GM12873 (cell line): Measurements from ENCODE around the gene MCOLN2.

ENCODE experiments used
- TF ChIP-seq, protein P1 (sequence below): IDR thresholded peaks from 2 replicates; pipeline ENCODE4 v1.5.1; 2012; ENCODE audit warnings: low read depth, mild to moderate bottlenecking, moderate library complexity, low read length, control low read depth; ENCODE audit not compliant: insufficient read depth; ENCODE audit errors: missing control alignments

Gene MCOLN2

DNA sequence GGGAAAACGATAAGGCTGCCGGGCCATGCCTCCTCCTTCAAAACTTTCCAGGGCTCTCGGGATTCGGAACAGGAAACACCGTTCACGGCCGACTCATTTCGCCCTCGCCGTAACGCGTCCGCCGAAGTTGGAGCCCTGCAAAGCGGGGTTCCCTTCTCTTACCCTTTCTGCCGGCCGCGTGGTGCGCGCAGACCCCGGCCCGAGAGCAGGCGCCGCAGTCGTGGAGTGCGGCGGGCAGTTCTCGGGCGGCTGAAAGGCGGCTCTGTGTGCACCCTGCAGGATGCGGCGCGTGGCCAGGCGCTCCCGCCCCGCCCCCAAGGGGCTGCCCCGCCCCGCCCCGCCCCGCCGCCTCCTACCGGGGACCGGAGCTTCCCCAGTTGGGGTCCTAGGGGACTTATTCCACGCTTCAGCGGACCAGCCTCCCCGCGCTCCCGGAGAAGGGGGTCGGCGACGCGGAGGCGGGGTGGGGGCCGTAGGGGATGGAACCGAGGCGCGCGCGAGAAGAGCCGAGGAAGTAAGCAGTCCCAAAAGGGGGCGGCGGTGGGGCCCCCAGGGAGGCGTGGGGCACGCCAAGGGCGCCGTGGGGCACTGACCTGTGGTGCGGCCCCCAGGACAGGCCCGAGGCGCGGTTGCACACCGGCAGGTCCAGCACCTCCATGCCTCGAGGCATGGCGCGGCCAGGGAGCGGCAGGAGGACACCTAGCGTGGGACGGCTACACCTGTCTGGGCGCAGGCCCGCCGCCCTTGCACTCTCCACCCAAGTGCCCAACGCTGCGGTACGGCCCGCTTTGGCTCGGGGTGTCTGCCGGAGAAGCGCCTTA is at the start of gene MCOLN2:
Gene MCOLN2, minus strand, starts transcription at position 268 of the 821 bp plus-strand sequence. Its CDS starts 241 bp downstream, at position 27.
- TF ChIP-seq, protein P1, sequence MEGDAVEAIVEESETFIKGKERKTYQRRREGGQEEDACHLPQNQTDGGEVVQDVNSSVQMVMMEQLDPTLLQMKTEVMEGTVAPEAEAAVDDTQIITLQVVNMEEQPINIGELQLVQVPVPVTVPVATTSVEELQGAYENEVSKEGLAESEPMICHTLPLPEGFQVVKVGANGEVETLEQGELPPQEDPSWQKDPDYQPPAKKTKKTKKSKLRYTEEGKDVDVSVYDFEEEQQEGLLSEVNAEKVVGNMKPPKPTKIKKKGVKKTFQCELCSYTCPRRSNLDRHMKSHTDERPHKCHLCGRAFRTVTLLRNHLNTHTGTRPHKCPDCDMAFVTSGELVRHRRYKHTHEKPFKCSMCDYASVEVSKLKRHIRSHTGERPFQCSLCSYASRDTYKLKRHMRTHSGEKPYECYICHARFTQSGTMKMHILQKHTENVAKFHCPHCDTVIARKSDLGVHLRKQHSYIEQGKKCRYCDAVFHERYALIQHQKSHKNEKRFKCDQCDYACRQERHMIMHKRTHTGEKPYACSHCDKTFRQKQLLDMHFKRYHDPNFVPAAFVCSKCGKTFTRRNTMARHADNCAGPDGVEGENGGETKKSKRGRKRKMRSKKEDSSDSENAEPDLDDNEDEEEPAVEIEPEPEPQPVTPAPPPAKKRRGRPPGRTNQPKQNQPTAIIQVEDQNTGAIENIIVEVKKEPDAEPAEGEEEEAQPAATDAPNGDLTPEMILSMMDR: peak; percentile 3

DNA sequence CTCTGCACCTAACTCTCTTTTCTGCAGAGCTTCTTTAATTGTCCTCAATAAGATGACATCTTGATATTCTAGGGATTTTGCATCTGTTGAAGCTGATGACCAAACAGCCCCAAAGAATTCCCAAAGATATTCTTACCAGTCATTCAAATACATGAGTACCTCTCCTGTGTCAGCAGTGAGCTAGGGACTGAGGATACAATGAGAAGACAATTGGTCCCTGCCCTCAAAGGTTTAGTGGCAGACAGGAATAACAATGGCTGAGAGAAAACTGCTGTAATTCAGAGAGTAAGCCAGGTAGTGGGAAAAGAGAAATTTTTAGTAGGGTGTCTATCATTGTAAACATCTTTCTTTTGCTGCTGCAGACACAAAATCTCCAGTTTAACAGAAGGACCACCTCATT is 45.5 kb upstream of the MCOLN2 start:
- TF ChIP-seq, protein P1: no peak

DNA sequence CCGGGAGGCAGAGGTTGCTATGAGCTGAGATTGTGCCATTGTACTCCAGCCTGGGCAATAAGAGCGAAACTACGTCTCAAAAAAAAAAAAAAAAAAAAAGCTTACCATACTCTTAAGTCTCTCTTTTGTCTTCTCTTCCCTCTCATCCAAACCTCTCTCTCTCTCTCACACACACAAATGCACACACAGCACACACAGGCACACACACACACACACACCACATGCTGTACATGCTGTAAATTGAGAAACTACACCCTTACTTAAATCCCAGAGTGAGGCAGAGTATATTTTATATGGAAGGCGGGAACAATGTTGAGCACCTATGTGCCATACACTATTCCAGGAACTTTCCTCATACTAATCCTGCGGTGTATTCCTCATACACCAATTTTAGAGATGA is 44.9 kb upstream of the MCOLN2 start:
- TF ChIP-seq, protein P1: no peak

DNA sequence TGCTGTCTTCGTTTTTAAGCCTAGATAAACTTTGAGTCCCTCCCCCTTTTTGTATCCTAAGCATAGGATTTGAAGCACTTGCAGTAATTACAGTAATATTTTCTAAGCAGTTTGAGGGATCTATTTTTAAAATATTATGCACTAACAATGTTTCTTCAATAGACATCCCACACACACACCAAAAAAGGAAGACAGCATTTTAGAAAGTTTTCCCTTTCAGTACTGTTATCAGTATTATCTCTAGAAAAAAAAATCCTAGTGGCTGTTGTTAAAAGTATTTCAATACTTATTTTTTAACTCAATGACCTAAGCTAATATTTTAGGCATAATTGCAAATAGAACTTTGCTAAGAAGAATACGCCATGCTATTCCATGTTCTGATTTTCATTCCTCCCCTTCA is 36.3 kb upstream of the MCOLN2 start:
- TF ChIP-seq, protein P1: no peak

DNA sequence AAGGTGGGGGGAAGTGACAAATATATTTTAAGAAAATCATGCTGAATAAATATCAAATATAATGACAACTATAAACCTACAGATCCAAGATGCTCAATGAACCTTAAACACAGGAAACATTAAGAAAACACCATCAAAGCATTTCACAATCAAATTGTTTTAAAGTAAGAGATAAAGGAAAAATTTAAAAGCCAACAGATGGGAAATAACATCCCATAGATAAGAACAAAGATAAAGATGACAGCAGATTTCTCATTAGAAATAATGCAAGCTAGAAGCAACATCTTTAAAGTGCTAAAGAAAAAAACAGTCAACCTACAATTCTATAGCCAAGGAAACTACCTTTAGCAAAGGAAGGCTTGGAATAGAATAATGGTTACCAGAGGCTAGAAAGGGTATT is 33.6 kb upstream of the MCOLN2 start:
- TF ChIP-seq, protein P1: no peak

DNA sequence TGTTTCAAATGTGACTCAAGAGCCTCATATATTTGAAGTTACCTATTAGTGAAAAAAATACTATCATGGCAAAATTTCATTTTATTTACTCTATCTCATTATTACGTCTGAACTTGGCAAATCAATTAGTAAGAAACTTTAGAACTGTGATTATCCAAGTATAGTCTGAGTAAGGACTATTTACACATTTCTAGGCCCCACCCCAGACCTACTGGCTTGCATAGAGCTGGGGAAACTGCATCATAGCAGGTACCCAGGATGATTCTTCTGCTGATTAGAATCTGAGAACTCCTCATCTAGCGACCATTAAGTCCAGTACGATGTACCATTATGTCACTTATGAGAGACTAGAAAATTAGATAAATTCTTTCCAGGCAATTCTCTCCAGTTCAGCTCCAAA is 31.2 kb upstream of the MCOLN2 start:
- TF ChIP-seq, protein P1: no peak

DNA sequence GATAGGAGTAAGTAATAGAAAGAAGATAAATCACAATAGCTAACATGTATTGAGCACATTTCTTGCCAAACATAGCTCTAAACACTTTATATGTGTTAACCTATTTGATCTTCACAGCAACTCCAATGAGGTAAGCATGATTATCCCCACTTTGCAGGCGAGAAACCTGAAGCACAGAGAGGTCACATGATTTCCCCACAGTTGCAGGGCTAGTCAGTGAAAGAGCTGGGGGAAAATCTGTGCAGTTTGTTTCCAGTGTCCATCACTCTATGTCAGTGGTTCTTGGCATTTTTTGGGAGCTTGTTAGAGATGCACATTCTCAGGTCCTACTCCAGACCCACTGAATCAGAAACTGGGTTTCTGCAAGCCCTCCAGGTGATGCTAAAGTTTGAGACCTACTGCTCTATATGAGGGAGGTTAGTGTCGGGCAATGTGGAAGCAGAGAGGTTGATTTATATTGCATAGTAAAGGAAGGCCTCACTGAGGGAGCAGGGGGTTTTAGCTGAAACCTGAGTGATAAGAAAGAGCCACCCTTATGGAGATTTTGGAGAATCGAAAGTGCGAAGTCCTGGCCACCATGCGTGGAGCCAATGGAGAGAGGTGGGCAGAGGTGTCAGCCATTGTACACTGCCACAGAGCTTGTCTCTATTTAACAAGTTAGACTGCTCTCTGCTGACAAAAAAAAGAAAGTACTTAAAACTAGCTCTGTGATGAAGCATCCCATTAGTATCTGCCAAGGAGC is 30.5 kb upstream of the MCOLN2 start:
- TF ChIP-seq, protein P1: peak; percentile 35
